HG03103 (cell line): ENCODE results near the gene IFT122.
A peak's percentile ranks its signal among the peaks of the same experiment; 100 is the strongest.
"Not testable (repeated sequence)": the region's sequence is repeated elsewhere in the genome, so short reads cannot be mapped to it uniquely, and the experiment has no call there.

Source experiments
- ATAC-seq: cut with Tn5 transposase; IDR thresholded peaks from one replicate; pipeline ENCODE4 v1.9.1; 2021; ENCODE audit warnings: low read depth; ENCODE audit not compliant: unreplicated experiment

Gene IFT122

DNA sequence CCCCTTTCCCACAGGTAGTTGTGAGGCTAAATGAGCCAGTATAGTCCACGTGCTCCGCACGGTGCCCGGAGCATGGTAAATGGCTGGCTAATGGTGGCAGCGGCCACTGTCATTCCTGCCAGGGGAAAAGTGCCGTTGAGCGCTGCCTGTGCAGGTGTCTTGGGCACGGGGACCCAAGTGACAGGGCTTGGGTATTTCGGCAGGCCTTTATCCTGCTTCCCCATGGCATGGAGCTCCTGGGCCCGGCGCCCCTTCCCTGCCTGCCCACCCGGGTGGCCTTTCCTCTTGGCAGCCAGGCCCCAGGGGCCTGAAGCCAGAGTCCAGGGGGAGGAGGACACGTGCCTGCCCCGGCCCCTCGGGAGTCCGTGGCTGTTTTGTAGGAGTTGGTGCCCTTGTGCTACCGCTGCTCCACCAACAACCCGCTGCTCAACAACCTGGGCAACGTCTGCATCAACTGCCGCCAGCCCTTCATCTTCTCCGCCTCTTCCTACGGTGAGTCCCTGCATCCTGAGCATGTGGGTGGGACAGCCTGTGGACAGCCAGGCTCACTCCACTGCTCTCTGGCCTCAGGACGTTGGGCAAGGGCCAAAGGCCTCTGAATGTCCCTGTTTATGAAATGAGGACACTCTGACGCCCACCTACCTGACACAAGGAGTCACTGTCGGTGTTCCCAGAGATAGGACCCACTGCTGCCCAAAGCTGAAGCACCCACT, 75.2 kb downstream of the IFT122 start:
- not testable (repeated sequence) for ATAC-seq

GRCh38 chr3:129515821-129516432, 75.9 kb downstream of the IFT122 start:
- not testable (repeated sequence) for ATAC-seq

DNA sequence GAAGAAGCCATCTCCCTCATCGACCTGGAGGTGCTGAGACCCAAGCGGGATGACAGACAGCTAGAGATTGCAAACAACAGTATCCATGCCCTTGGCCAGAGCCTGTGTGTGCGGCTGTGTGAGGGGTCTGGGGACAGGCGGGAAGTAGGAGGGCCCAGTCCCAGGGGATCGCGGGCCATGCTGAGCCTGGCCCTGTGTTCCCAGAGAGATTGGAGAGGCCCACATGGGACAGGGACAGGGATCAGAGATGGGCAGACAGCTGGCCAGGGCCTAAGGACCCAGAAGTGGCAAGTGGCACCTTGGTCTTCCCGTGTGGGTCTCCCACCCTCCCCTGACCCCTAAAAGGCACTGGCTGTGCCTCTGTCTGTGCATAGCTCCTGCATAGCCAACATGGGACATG, 77.5 kb downstream of the IFT122 start:
- no peak for ATAC-seq

GRCh38 chr3:129518038-129518561, 78.1 kb downstream of the IFT122 start:
- ATAC-seq: no peak

- no peak for ATAC-seq
Observed at GRCh38 chr3:129518581-129518980, 78.6 kb downstream of the IFT122 start.

GRCh38 chr3:129519449-129519848, 79.4 kb downstream of the IFT122 start:
- ATAC-seq: no peak

GRCh38 chr3:129519896-129520715, 80.1 kb downstream of the IFT122 start:
- no peak for ATAC-seq

DNA sequence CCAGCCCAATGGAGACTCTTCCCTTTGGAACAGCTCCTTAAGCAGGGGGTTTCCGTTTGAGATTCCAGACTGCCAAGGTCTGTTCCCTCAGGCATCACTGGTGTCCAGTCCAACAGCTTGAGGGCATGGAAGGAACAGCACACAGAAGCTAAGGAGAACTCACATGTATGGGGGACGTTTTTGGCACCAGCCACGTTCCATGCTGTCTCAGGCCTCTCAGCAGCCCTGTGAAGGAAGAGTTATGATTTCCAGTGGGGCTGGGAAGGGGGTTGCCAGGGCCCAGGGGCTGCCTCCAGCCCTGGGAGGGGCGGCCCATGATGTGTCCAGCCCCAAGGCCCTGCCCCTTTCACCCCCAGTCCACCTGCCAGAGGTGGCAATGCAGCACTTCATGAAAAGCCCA, 80.9 kb downstream of the IFT122 start:
- ATAC-seq: no peak

DNA sequence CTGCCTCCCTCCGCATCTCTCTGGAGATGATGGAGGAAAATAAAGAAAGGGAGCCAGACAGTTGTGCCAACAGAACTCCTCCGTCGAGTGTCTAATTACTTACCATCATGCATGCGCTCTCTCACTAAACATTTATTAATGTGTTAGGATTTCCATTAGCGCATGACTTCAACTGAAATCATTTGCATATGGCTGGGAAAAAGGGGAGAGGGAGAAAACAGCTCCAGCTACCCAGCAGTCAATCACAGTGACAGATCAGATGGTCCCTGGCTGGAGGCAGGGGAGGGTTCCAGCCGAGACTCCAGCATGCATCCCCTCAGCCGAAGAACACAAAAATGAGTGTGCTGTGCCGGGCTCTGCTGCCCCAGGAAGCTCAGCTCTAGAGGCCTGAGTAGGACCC, 81.6 kb downstream of the IFT122 start:
- ATAC-seq: no peak

GRCh38 chr3:129522953-129523352, 82.9 kb downstream of the IFT122 start:
- no peak for ATAC-seq

DNA sequence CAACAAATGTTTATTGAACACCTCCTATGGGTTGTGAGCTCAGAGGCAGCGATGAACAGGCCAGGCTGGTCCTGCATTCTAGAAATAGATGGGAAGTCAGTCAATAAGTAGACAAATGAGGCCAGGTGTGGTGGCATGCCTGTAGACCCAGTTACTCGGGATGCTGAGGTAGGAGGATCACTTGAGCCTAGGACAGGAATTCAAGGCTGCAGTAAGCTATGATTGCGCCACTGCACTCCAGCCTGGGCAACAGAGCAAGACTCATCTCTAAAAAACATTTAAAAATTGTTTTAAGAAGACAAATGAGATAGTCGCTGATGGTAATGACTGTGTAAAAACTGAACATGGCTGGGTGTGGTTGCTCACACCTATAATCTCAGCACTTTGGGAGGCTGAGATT, 84.1 kb downstream of the IFT122 start:
- ATAC-seq: no peak

DNA sequence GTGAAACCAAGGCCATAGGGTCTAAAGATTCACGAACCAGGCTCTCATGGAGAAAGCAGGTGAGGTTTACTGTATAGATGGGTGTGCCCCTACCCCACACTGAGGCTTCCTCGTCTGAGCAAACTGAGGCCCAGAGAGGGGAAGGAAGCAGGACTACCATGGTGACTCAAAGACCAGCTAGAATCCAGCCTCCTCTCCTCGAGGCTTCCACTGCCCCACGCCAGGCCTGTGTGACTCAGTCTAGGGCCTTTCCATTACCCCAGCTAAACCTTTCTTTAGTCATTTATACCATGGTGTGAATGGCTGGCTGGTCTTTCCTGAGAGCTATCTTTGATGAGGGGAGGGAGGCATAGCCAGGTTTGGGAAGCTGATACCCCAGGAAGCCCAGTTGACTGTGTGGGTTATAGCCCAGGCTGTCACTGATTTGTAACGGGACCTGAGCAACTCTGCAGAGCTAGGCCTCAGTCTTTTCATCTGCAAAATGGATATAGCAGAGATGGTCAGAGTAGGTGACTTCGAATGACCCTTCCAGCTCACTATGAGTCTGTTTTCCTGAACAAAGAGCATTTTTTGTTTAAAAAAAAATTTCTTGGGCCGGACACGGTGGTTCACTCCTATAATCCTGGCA, 85.4 kb downstream of the IFT122 start:
- no peak for ATAC-seq

DNA sequence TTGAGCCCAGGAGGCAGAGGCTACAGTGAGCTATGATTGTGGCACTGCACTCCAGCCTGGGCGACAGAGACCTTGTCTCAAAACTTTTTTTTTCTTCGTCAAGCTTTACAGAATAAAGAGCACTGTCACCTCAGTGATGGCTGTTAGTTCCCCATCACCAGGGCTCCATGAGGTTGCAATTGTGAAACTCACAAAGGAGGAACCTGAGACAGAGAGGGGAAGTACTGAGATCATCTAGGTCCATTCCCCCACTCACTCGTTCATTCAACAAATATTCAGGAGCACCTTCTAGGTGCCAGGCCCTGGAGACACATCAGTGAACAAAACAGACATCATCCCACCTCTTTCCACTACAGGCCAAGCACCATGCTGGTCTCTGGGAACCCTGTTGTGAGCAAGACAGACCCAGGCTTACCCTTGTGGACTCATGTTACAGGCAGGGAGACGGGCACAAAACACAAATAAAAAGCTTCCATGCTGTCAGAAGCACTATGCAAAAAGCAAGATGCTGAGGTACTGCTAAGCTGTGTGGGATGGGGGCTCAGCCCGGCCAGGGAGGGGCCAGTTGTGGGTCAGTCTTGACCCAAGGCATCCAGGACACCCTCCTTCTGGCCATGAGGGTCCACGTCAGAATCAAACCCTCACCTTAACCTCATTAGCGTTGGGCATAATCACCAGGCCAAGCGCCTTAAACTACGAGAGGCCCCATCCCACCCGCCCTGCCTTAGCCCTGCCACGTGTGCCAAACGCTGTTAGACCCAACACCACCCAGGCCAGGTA, 86.3 kb downstream of the IFT122 start:
- peak; percentile 93 for ATAC-seq

DNA sequence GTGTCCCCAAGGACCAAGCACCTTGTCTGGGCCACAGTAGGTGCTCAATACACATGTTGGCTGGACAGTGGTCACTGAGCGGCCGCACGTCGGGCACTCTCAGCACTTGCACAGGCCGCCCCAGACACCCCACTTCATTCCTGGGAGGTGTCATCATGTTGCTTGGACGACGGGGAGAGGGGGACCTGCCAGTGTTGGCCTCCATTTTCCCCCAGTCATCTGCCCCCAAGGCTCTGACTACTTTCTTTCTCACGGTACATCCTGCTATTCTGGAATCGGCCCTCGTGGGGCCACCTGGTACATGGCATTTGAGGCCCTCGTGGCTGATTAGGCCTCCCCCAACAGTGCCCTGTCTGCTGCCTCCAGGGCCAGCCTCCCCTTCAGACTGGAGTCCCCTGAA, 87.2 kb downstream of the IFT122 start:
- ATAC-seq: no peak

DNA sequence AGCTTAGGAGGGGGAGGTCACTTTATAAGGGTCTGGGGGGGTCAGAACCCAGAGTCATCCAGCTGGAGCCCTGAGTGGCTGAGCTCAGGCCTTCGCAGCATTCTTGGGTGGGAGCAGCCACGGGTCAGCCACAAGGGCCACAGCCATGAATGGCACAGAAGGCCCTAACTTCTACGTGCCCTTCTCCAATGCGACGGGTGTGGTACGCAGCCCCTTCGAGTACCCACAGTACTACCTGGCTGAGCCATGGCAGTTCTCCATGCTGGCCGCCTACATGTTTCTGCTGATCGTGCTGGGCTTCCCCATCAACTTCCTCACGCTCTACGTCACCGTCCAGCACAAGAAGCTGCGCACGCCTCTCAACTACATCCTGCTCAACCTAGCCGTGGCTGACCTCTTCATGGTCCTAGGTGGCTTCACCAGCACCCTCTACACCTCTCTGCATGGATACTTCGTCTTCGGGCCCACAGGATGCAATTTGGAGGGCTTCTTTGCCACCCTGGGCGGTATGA, 88.6 kb downstream of the IFT122 start, which contains the start of gene RHO:
RHO (plus strand) TSS at position 51 of the 512 bp plus-strand sequence; CDS start at position 146, 95 bp downstream.
- ATAC-seq: no peak

DNA sequence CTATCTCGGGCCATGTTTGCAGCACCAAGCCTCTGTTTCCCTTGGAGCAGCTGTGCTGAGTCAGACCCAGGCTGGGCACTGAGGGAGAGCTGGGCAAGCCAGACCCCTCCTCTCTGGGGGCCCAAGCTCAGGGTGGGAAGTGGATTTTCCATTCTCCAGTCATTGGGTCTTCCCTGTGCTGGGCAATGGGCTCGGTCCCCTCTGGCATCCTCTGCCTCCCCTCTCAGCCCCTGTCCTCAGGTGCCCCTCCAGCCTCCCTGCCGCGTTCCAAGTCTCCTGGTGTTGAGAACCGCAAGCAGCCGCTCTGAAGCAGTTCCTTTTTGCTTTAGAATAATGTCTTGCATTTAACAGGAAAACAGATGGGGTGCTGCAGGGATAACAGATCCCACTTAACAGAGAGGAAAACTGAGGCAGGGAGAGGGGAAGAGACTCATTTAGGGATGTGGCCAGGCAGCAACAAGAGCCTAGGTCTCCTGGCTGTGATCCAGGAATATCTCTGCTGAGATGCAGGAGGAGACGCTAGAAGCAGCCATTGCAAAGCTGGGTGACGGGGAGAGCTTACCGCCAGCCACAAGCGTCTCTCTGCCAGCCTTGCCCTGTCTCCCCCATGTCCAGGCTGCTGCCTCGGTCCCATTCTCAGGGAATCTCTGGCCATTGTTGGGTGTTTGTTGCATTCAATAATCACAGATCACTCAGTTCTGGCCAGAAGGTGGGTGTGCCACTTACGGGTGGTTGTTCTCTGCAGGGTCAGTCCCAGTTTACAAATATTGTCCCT, 89.6 kb downstream of the IFT122 start:
- ATAC-seq: no peak

DNA sequence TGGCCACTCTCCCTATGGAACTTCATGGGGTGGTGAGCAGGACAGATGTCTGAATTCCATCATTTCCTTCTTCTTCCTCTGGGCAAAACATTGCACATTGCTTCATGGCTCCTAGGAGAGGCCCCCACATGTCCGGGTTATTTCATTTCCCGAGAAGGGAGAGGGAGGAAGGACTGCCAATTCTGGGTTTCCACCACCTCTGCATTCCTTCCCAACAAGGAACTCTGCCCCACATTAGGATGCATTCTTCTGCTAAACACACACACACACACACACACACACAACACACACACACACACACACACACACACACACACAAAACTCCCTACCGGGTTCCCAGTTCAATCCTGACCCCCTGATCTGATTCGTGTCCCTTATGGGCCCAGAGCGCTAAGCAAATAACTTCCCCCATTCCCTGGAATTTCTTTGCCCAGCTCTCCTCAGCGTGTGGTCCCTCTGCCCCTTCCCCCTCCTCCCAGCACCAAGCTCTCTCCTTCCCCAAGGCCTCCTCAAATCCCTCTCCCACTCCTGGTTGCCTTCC, 90.3 kb downstream of the IFT122 start:
- no peak for ATAC-seq

GRCh38 chr3:129530821-129531220, 90.8 kb downstream of the IFT122 start:
- no peak for ATAC-seq

DNA sequence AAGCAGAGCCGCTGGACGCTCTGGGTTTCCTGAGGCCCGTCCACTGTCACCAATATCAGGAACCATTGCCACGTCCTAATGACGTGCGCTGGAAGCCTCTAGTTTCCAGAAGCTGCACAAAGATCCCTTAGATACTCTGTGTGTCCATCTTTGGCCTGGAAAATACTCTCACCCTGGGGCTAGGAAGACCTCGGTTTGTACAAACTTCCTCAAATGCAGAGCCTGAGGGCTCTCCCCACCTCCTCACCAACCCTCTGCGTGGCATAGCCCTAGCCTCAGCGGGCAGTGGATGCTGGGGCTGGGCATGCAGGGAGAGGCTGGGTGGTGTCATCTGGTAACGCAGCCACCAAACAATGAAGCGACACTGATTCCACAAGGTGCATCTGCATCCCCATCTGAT, 91.7 kb downstream of the IFT122 start:
- no peak for ATAC-seq
